Neuronal stem cell (in vitro differentiated cells): ENCODE measurements around the gene REELD1.

Experiments
- DNase-seq: peaks from one replicate; pipeline ENCODE4 v3.0.0-alpha.2; 2013; ENCODE audit warnings: low spot score
- H2AFZ ChIP-seq: one replicate; pipeline ENCODE4 v1.6.1; 2013; ENCODE audit warnings: mild to moderate bottlenecking, low read length, inconsistent platforms
- H2AK5ac ChIP-seq: 2 replicates; pipeline ENCODE4 v1.6.1; 2013; ENCODE audit warnings: low read depth, mild to moderate bottlenecking, inconsistent platforms, low read length, moderate library complexity, mixed read lengths
- H2BK120ac ChIP-seq: 2 replicates; pipeline ENCODE4 v1.6.1; 2013; ENCODE audit warnings: low read depth, mild to moderate bottlenecking, inconsistent platforms, low read length, moderate library complexity, mixed read lengths
- H2BK12ac ChIP-seq: one replicate; pipeline ENCODE4 v1.6.1; 2013; ENCODE audit warnings: low read length, inconsistent platforms
- H2BK15ac ChIP-seq: 2 replicates; pipeline ENCODE4 v1.6.1; 2013; ENCODE audit warnings: mild to moderate bottlenecking, low read length, inconsistent platforms, mixed read lengths
- H2BK5ac ChIP-seq: one replicate; pipeline ENCODE4 v1.6.1; 2013; ENCODE audit warnings: inconsistent platforms, mild to moderate bottlenecking, low read length, moderate library complexity
- H3K14ac ChIP-seq: one replicate; pipeline ENCODE4 v1.6.1; 2013; ENCODE audit warnings: low read length, inconsistent platforms
- H3K18ac ChIP-seq: 2 replicates; pipeline ENCODE4 v1.6.1; 2013; ENCODE audit warnings: low read length, inconsistent platforms
- H3K23ac ChIP-seq: 2 replicates; pipeline ENCODE4 v1.6.1; 2013; ENCODE audit warnings: low read depth, mild to moderate bottlenecking, mixed read lengths, low read length, inconsistent platforms; ENCODE audit not compliant: poor library complexity
- H3K27ac ChIP-seq: replicated peaks from 3 replicates; pipeline ENCODE4 v1.5.1; 2013; ENCODE audit warnings: low read length, inconsistent platforms
- H3K27me3 ChIP-seq, 3 experiments: 2 replicates each; pipeline ENCODE4 v1.6.1; 2013; ENCODE audit warnings: low read length in 3 of 3, mild to moderate bottlenecking in 2 of 3, inconsistent platforms in 1 of 3, low read depth in 1 of 3, mixed read lengths in 1 of 3, moderate library complexity in 1 of 3; ENCODE audit not compliant: control insufficient read depth in 3 of 3, insufficient read depth in 3 of 3
- H3K36me3 ChIP-seq, 2 donors: replicated peaks in 1 of 2; 2 replicates each; pipeline ENCODE4 v1.6.1; 2013; ENCODE audit warnings: low read length in 2 of 2; ENCODE audit not compliant: control insufficient read depth in 2 of 2, insufficient read depth in 2 of 2
- H3K4ac ChIP-seq: 2 replicates; pipeline ENCODE4 v1.6.1; 2013; ENCODE audit warnings: inconsistent platforms, mild to moderate bottlenecking, low read length, moderate library complexity
- H3K4me1 ChIP-seq, 2 donors: 1 replicate in 1 of 2; 2 replicates in 1 of 2; pipeline ENCODE4 v1.6.1; 2013; ENCODE audit warnings: low read length in 2 of 2, low read depth in 1 of 2; ENCODE audit not compliant: control insufficient read depth in 2 of 2, insufficient read depth in 1 of 2
- H3K4me2 ChIP-seq: one replicate; pipeline ENCODE4 v1.6.1; 2013; ENCODE audit warnings: mild to moderate bottlenecking, low read length, inconsistent platforms; ENCODE audit not compliant: insufficient read depth, poor library complexity, severe bottlenecking
- H3K4me3 ChIP-seq, 2 donors: 2 replicates each; pipeline ENCODE4 v1.5.1; 2013; ENCODE audit warnings: low read length in 2 of 2, mild to moderate bottlenecking in 2 of 2, inconsistent platforms in 1 of 2, moderate library complexity in 1 of 2
- H3K79me1 ChIP-seq: one replicate; pipeline ENCODE4 v1.6.1; 2013; ENCODE audit warnings: low read depth, mild to moderate bottlenecking, inconsistent platforms, low read length, moderate library complexity
- H3K9ac ChIP-seq: one replicate; pipeline ENCODE4 v1.6.1; 2013; ENCODE audit warnings: mild to moderate bottlenecking, low read depth, low read length, inconsistent platforms; ENCODE audit not compliant: poor library complexity
- H3K9me3 ChIP-seq, 2 donors: replicated peaks in 1 of 2; 2 replicates each; pipeline versions ENCODE3 to v1.6.1; 2013; ENCODE audit warnings: low read length in 2 of 2, mild to moderate bottlenecking in 2 of 2, inconsistent platforms in 1 of 2, low read depth in 1 of 2, mixed read lengths in 1 of 2, moderate library complexity in 1 of 2; ENCODE audit not compliant: control insufficient read depth in 2 of 2, insufficient read depth in 1 of 2
- H4K8ac ChIP-seq: one replicate; pipeline ENCODE4 v1.6.1; 2013; ENCODE audit warnings: low read depth, mild to moderate bottlenecking, inconsistent platforms, low read length, moderate library complexity
- H4K91ac ChIP-seq: one replicate; pipeline ENCODE4 v1.6.1; 2013; ENCODE audit warnings: low read length, low read depth, mild to moderate bottlenecking, inconsistent platforms; ENCODE audit not compliant: poor library complexity
- WGBS, 2 donors: extraction: QIAGEN DNeasy Blood & Tissue Kit; methylation state at CpG; one replicate each; pipeline ENCODE4 v1.1.7; 2013; ENCODE audit warnings: missing lambda C conversion rate in 2 of 2, mixed read lengths in 1 of 2; ENCODE audit not compliant: insufficient read length in 2 of 2, insufficient replicate concordance in 1 of 2; ENCODE audit errors: extremely low coverage in 2 of 2; 5-methylcytosine and 5-hydroxymethylcytosine counted together

The REELD1 gene

GRCh38 chr4:146182443-146182842 lies 31.9 kb upstream of the REELD1 start:
- Histone ChIP-seq H3K9ac (no peak overlapping the region), H4K91ac (no peak overlapping the region), H3K27ac (no peak overlapping the region), H3K4me1 (peaks cover 0 to 1% of the 10 kb centered on the region in 2 donors), H3K27me3 (no peaks in the 10 kb centered on the region), H2BK120ac (no peak overlapping the region), H3K4ac (no peak overlapping the region), H3K79me1 (no peaks in the 10 kb centered on the region), H3K4me2 (no peak overlapping the region), H2BK5ac (no peak overlapping the region), H2AFZ (no peak overlapping the region), H3K9me3 (no peaks in the 10 kb centered on the region), H2BK12ac (no peak overlapping the region), H3K18ac (no peak overlapping the region), H3K14ac (no peak overlapping the region), H3K36me3 (peaks cover 4 to 79% of the 10 kb centered on the region in 2 donors), H2AK5ac (no peak overlapping the region), H3K4me3 (no peak overlapping the region), H3K23ac (no peak overlapping the region), H2BK15ac (no peak overlapping the region), H4K8ac (no peak overlapping the region)
- no peak for DNase-seq
- no CpG with 5 or more reads among the region's 3 CpGs for WGBS, 2 donors

DNA sequence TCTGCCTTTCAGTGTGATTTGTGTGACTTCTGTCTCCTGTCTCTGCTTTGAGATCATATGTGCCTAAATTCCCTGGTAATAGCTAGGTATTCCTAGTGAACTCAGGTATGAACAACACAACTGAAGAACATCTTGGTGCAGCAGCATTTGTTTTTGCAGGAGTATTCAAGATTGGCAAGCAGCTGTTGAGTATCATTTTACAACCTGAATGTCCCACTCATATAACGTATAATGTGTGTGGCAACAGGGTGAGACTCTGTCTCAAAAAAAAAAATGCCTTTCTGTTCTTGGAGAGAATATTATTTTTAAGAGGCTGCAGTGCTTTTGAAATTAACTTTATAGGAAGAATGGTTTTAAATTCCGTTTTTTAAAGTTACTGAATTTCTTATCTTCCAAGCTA lies 31.1 kb upstream of the REELD1 start:
- no peak overlapping the region for H3K18ac ChIP-seq
- H2BK120ac ChIP-seq, result no peak overlapping the region
- no peak overlapping the region for H3K4me3 ChIP-seq
- no peak overlapping the region for H2BK5ac ChIP-seq
- no peak overlapping the region for H3K4ac ChIP-seq
- H4K91ac ChIP-seq, result no peak overlapping the region
- H3K4me1 ChIP-seq, result no peaks in the 10 kb centered on the region
- H2AK5ac ChIP-seq, result no peak overlapping the region
- no peak overlapping the region for H2AFZ ChIP-seq
- H3K9ac ChIP-seq, result no peak overlapping the region
- no peaks in the 10 kb centered on the region for H3K79me1 ChIP-seq
- no peak overlapping the region for H3K23ac ChIP-seq
- H3K14ac ChIP-seq, result no peak overlapping the region
- H4K8ac ChIP-seq, result no peak overlapping the region
- H3K36me3 ChIP-seq, result peaks cover 6 to 82% of the 10 kb centered on the region in 2 donors
- no peak overlapping the region for H3K4me2 ChIP-seq
- H2BK15ac ChIP-seq, result no peak overlapping the region
- no peak overlapping the region for H3K27ac ChIP-seq
- H2BK12ac ChIP-seq, result no peak overlapping the region
- no peak for DNase-seq
- H3K9me3 ChIP-seq, result no peaks in the 10 kb centered on the region
- H3K27me3 ChIP-seq, result no peaks in the 10 kb centered on the region
- no CpG with 5 or more reads among the region's 2 CpGs for WGBS, 2 donors

- Histone ChIP-seq H2BK5ac (no peak overlapping the region), H3K4me3 (no peak overlapping the region), H4K8ac (no peak overlapping the region), H3K4ac (no peak overlapping the region), H2BK12ac (no peak overlapping the region), H3K27me3 (no peaks in the 10 kb centered on the region), H3K36me3 (peaks cover 13 to 88% of the 10 kb centered on the region in 2 donors), H3K14ac (no peak overlapping the region), H2AK5ac (no peak overlapping the region), H2BK15ac (no peak overlapping the region), H3K9ac (no peak overlapping the region), H2AFZ (no peak overlapping the region), H3K4me2 (no peak overlapping the region), H3K79me1 (no peaks in the 10 kb centered on the region), H3K23ac (no peak overlapping the region), H4K91ac (no peak overlapping the region), H3K4me1 (no peaks in the 10 kb centered on the region), H3K27ac (no peak overlapping the region), H2BK120ac (no peak overlapping the region), H3K9me3 (no peaks in the 10 kb centered on the region), H3K18ac (no peak overlapping the region)
- no peak for DNase-seq
- WGBS, 2 donors, result no CpG with 5 or more reads among the region's 4 CpGs
These were observed 28.3 kb upstream of the REELD1 start for GRCh38 chr4:146186041-146186440.

DNA sequence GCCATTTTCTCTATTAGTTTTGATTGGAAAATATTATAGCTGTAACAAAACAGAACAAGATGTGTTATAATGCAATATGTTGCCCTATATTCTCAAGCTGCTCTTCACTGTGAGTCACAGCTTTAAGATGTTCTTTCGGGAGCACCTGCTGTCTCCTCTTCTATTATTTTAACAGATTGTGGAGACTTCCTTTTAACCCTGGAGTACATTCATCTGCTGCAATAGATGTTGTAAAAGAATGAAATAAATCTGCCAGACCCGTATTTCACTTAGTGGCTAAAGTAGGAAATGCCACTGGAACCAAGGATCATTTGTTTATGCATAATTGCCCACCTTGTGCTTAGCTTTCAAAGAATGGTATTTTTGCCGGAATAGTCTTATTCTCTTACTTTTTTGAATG lies 27.7 kb upstream of the REELD1 start:
- Histone ChIP-seq H2BK15ac (no peak overlapping the region), H3K4me1 (no peaks in the 10 kb centered on the region), H3K4me2 (no peak overlapping the region), H2BK120ac (no peak overlapping the region), H3K9ac (no peak overlapping the region), H3K4ac (no peak overlapping the region), H3K9me3 (no peaks in the 10 kb centered on the region), H3K4me3 (no peak overlapping the region), H4K8ac (no peak overlapping the region), H3K14ac (no peak overlapping the region), H2AFZ (no peak overlapping the region), H4K91ac (no peak overlapping the region), H2BK12ac (no peak overlapping the region), H2AK5ac (no peak overlapping the region), H3K18ac (no peak overlapping the region), H3K36me3 (peaks cover 13 to 91% of the 10 kb centered on the region in 2 donors), H3K79me1 (no peaks in the 10 kb centered on the region), H2BK5ac (no peak overlapping the region), H3K27me3 (no peaks in the 10 kb centered on the region), H3K27ac (no peak overlapping the region), H3K23ac (no peak overlapping the region)
- no peak for DNase-seq
- WGBS, 2 donors, result no CpG with 5 or more reads among the region's 3 CpGs
